GM18861 (cell line): ENCODE data around the gene MESP1.
"Not testable (repeated sequence)": the region's sequence is repeated elsewhere in the genome, so short reads cannot be mapped to it uniquely, and the experiment has no call there.

Experiments
- ATAC-seq: cut with Tn5 transposase; IDR thresholded peaks from one replicate; pipeline ENCODE4 v1.9.1; 2021; ENCODE audit not compliant: unreplicated experiment

The MESP1 gene, protein sequence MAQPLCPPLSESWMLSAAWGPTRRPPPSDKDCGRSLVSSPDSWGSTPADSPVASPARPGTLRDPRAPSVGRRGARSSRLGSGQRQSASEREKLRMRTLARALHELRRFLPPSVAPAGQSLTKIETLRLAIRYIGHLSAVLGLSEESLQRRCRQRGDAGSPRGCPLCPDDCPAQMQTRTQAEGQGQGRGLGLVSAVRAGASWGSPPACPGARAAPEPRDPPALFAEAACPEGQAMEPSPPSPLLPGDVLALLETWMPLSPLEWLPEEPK

DNA sequence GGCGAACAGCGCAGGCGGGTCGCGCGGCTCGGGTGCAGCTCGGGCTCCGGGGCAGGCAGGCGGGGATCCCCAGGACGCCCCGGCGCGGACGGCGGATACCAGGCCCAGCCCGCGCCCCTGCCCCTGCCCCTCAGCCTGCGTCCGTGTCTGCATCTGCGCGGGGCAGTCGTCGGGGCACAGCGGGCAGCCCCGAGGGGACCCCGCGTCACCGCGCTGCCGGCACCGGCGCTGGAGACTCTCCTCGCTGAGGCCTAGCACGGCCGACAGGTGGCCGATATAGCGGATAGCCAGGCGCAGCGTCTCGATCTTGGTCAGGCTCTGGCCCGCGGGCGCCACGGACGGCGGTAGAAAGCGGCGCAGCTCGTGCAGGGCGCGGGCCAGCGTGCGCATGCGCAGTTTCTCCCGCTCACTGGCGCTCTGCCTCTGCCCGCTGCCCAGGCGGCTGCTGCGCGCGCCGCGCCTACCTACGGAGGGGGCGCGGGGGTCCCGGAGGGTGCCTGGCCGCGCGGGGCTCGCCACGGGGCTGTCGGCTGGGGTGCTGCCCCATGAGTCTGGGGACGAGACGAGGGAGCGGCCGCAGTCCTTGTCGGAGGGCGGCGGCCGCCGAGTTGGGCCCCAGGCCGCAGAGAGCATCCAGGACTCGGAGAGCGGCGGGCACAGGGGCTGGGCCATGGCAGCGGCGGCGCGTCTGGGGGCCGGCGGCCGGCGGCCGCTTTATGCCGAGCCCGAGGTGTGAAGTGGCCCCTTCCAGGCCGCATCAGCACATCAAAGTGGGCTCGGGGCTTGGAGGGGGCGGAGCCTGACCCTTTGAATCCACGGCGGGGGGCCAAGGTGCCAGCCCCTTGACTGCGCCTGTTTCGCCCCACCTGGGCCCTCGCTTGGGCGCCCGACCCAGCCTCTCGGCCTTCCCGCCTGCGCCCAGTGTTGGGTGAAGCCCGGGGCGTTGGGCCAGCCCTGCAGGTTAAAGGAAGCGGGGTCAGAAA, at the start of gene MESP1:
TSS of gene MESP1 (minus strand) at position 690 of the 983 bp plus-strand sequence. CDS start at position 672, 18 bp downstream.
- ATAC-seq = peak; percentile 95

DNA sequence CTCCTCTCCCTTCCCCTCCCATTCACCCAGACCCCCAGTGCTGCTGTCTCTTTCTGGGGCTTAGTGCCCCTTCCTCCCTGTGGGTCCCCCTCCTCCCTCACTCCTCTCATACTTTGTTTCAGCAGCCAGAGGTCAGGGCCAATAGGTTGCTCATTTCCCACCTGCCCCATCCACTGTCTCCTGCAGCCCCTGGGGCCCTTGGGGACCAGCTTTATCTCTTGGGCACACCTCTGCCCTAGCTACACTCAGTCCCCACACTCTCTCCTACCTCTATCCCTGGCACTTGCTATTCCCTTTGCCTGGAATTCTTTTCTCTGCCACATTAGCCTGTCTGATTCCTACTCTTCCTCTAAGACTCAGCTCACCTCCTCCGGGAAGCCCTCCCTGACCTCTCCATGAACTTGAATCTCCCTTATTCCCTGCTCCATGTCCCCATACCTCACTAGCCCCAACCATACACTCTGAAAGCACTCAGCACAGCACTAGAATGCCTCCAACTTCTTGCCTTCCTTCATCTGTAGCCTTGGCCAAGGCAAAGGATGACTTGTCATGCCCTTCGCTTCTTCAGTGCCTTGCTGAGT, 49.0 kb upstream of the MESP1 start:
- no peak for ATAC-seq

DNA sequence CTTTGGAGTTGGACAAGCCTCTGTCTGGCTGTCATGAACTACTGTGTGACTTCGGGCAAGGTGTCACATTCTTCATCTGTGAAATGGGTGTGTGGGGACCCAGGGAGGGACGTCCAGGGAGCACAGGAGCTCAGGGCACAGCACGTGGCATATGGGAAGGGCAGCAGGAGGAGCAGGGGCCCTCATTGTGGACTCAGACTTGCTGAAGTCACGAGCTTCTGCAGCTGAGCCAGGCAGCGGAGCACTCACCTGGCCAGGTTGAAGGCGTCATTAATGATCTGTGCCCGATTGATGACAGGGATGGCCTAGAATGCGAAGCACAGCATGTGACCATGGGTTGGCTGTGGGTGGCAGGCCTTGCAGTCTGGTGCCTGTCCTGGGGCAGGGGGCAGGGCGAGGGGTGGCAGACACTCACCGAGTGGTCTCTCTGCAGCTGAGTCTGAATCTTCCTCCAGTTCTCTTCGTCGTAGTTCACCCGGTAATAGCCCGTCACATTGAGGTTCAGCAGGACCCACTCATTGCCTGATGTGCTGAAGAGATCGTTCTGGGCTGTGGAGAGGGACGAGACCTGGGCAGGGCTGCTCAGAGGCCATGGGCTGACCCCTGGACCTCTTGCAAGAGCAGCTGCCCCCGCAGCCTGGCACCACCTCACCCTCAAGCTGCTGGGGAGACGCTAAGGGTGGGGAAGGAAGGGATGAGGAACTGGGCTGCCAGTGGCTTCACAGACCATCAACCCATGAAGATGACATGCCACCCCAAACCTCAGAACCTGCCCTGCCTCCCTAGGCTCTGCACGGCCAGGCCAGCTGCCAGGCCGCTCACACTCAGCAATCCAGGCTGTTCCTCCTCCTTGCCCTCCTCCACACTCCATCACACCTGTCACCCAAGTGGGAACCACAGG, 48.2 kb upstream of the MESP1 start:
- no peak for ATAC-seq

DNA sequence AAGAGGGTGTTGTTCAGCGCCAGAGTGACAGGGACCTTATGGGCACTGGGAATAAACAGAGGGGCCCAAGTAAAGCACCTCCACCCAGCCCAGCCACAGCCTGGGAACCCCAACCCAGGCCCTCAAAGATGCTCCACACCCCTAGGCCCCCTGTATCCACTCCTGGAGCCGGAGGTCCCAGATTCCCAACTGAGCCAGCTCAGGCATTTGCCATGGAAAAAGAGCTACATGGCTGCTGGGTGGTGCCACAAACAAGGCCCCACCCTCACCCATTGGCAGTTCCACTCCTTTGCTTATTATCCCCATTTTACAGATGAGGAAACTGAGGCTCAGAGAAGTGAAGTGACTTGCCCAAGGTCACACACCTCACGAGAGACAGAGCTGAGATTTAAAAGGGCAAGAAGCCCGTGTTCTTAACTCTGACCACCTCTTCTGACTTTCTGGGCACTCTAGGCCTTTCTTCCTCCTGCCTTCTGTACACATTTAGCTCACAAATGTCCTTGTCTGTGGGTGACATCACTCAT, 46.7 kb upstream of the MESP1 start:
- ATAC-seq = no peak

DNA sequence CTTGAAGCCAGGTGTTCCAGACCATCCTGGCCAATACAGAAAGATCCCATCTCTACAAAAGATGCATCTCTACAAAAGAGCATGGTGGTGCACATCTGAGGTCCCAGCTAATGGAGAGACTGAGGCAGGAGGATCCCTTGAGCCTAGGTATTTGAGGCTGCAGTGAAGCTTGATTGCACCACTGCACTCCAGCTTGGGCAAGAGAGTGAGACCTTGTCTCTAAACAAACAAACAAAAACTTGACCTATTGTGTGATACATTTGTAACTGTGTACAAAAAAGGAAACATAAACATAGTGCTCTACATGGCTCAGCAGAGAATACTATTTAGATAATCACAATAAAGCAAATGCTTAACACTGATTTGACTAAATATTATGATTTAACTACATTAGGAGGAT, 44.9 kb upstream of the MESP1 start:
- ATAC-seq = no peak

DNA sequence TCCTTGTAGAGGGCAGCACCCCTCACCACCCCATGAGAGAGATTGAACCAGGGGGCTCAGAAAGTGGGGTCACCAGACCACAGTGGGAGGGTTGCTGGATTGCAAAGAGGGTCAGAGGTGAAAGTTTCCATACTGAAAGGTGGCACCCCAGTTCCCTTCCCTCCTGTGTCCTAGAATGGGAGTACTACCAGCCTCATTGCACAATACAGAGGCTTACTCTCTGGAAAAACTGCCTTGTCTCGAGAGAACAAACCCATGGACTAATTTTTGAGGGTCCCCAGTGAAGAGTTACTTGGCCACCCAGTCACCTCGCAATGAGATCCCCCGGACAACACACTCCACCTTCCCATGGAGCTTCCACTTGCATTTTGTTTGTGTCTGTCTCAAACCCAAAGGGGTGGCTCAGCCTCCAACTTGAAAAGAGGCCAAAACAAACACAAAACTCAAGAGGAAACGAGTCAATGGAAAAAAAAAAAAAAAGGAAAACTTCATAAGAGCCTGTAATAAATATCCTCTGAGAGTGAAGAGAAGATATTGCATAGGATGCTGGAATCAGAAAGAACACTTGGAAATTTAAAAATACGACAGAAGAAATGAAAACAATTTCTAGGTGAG, 43.7 kb upstream of the MESP1 start:
- no peak for ATAC-seq

DNA sequence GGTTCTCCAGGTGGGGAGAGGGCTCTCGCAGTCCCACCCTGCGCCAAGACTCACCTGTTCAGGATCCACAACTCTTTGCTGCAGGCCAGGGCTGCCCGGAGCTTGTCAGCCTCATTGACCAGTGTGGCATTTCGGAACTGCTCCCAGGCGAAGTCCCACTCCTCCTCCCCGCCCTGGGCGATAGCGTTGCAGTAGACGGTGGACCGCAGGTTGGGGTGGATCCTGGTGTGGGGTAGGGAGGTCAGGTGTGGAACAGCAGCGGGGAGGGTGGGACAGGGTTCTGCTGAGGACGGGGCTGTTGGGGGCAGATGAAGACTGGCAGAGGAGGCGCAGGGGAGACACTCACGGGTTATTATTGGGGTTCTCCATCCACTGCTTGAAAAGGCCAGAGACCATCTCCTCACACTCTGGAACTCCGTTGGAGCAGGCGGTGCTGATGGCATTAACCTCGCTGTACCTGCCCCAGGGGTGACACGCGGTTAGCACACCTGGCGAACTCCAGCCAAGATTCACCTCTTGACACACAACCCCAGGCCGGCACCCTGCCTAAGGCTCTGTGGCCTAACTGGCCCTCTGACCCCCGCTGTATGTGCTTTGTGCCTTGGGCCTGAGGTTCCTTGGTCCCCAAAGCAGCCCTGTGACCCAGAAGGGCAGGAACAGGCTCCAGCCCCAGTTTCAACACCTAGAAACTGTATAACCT, 41.2 kb upstream of the MESP1 start:
- no peak for ATAC-seq

DNA sequence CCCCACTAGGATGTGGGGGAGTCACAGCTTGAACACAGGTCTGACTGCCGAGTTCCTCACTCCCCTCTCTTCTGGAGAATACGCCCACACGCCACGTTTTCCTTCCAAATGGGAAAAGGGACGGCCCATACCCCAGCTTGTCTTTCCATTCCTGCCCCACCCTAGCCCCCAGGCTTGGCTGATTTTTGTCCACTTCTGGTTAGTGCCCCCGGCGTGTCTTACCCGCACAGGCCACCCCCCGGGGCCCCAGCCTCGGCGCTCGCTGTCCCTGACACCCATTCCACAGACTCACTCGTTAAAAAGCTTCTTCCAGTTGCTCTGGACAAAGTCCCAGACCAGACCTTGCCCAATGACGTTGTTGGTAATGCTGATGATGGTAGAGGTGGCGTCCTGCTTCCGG, 39.6 kb upstream of the MESP1 start:
- ATAC-seq = no peak

DNA sequence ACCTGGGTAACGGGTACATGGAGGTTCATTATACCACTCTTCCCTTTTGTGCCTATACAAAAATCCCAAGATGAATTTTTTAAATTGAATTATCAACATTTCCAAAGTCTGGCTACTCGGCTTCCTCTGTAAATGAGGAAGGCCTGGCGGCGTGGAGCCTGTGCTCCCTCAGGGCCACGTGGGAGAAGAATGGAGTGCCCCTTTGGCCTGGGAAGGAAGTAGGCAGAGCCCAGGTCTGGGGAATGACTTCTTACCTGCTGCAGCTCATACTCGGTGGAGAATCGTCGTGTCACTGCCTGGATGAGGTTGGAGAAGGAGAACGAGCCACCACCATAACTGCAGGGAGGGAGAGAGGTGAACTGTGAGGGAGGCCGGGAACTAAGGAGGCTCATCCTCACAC, 39.2 kb upstream of the MESP1 start:
- ATAC-seq = no peak

DNA sequence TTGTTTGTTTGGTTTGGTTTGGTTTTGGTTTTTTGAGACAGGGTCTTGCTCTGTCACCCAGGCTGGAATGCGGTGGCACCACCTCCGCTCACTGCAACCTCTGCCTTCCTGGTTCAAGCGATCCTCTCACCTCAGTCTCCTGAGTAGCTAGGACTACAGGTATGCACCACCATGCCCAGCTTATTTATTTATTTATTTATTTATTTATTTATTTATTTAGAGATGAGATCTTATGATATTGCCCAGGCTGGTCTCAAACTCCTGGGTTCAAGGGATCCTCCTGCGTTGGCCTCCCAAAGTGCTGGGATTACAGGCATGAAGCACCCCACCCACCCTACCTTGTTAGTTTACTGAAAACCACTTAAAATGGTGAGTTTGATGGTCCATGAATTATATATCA, 37.5 kb upstream of the MESP1 start:
- not testable (repeated sequence) for ATAC-seq

DNA sequence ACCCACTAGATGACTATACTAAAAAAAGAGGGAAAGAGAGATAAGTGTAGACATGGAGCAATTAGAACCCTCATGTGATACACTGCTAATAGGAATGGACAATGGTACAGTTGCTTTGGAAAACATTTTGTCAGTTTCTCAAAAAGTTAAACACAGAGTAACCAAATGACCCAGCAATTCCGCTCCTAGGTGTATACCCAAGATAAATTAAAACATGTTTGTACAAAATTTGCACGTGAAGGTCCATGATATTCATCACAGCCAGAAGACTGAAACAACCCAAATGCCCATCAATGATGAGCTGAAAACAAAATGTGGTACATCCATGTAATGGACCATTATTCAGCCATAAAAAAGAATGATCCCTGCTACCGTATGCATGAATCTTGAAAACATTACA, 36.9 kb upstream of the MESP1 start:
- ATAC-seq = no peak

DNA sequence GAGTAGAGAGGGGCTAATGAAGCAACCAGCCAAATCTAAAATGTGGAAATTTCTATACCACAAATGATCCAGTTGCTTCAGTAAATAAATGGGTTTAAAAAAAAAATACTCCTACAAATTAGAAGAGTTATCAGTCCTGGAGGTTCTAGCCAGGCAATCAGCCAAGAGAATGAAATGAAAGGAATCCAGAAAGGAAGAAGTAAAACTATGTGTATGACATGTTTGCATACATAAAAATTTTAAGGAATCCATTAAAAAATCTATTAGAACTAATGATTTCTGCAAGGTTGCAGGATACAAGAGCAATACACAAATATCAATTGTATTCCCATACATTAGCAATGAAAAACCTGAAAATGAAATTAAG, 34.7 kb upstream of the MESP1 start:
- no peak for ATAC-seq

DNA sequence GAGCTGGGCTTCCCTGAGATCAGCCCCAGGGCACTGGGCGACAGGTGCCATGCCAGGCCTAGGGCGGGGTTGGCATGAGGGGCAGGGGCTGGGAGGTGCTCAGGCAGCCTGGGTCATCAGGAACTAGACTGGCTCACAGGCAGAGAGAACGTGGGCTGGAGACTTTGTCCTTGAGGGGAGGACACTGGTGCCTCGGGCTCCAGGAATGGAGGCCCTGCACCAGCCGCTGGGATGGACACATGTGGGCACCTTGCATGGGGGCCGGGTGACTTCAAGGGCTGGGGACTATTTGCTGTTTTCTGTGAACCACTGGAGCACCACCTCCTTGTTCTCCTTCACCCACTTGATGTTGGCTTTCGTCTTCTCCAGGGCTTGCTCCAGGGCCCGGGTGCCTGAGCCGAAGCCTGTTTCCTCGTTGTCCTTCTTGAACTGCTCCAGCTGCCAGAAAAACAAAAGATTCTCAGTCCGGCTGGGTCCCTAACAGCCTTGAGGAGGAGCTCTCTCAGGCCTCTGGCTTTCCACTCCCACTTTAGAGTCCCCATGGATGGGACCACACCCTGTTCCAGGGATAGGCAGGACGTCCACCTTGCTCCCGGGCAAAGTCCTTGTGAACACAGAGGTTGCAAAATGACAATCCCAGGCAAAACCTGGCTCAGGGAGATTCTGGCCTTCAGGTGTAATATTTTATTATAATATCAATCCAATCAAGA, 34.2 kb upstream of the MESP1 start:
- no peak for ATAC-seq

DNA sequence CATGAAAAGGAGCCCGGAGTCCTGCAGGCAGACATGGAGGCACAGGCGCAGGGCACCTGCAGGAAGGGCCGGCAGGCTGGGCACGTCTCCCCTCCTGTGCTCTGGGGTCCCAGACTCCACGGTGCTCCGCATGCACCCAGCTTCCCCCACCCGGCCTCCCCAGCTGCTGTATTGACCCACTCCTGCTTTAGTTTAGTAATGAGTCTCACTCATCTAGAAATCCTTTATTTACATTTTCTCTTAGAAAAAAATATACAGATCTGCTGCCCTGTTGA, 33.6 kb upstream of the MESP1 start:
- ATAC-seq = no peak

DNA sequence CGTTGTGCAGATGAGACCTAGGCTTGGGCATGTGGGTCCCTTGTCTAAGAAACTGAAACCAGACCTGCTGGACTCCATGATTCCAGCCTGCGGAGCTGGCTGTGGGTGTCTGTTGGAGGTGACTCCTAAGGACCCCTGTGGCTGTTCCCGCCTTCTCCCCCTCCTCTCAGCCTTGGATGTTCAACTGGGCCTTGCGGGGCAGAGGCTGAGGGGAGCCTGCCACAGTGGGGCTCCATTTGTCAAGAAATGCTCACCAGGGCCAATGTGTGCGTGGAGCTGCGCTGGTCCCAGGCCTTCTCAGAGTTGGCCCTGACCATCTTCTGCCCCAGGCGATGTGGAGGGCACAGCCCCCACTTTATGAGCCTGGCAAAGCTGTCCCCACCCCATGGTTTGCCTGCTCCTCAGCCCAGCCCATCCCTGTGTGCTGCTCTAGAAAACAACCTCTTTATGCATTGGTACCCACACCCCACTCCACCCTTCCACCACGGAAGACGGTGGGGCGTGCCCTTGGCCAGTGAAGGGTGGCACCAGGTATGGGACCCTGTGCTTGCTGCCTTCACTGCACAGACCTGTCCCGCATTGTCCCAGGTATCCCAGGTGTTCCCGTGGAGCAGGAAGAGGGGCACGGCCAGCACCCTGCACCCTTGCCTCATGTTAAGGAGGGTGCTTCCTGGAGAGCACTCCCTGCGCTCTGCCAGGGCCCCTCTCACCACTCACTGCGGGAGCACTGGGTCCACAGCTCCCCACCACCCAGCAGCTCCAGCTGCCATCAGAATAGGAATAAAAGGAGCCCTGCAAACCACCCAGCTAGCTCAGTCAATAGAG, 33.0 kb upstream of the MESP1 start:
- ATAC-seq = no peak

DNA sequence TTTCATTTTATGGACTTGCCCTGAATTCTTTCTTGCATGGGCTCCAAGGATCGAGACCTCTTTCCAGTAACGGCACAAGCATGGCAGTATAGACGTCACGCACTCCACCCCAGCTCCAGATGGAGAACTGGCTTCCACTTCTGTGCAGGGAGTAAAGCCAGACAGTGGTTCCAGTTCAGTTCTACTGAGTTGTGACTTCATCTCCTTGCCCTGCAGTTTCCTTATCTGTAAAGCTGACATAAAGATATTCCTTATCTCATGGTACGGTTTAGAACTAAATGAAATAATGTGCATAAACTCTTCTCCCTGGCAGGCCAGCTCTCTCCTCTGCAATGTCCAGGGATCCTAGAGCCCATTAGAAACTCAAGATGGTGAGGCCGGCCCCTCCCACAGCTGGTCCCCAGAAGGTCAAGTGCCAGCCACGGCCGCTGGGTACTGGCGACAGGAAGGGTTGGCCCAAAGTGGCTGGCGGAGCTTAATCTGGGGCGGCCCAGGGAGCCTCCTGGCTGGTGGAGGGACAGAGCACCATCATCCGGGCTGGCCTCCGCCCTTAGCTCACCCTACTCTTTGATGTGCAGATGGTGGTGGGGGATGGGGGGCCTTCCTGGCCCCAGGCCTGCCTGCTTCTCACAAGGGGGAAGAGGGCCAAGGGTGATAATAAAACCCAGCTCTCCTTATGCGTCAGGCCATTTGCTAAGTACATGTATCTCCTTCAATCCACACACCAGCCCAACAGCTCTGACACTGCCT, 32.2 kb upstream of the MESP1 start:
- no peak for ATAC-seq

DNA sequence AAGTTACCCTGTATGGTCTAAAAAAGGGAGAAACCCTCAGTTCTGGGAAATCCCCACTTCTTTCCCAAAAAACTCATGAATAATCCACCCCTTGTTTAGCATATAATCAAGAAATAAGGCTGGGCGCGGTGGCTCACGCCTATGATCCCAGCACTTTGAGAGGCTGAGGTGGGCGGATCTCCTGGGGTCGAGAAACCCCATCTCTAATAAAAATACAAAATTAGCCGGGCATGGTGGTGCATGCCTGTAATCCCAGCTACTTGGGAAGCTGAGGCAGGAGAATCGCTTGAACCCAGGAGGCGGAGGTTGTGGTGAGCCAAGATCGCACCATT, 31.5 kb upstream of the MESP1 start:
- not testable (repeated sequence) for ATAC-seq
